Progenitor cell of endocrine pancreas (in vitro differentiated cells): Measurements from ENCODE around the gene RPL13. TPM values are rescaled to one million over a fixed set of nuclear protein-coding genes. Genes with fewer than 3 reads are reported as not detected.

Experiments
- DNase-seq: peaks from one replicate; pipeline ENCODE4 v3.0.0; 2021; ENCODE audit warnings: low spot score; ENCODE audit not compliant: unreplicated experiment
- H3K27ac Mint-ChIP-seq: 2 replicates; pipeline ENCODE4 v1.8.0; 2021; ENCODE audit warnings: mild to moderate bottlenecking, moderate library complexity, mixed read lengths
- H3K27me3 Mint-ChIP-seq: 2 replicates; pipeline ENCODE4 v1.8.0; 2021; ENCODE audit warnings: mixed read lengths
- H3K36me3 Mint-ChIP-seq: 2 replicates; pipeline ENCODE4 v1.8.0; 2022; ENCODE audit warnings: mixed read lengths; ENCODE audit not compliant: insufficient read depth
- H3K4me1 Mint-ChIP-seq: 2 replicates; pipeline ENCODE4 v1.8.0; 2021; ENCODE audit warnings: low read depth, mixed read lengths
- H3K4me3 Mint-ChIP-seq: 2 replicates; pipeline ENCODE4 v1.8.0; 2021; ENCODE audit warnings: low read depth, mild to moderate bottlenecking, moderate library complexity, mixed read lengths
- H3K9me3 Mint-ChIP-seq: 2 replicates; pipeline ENCODE4 v1.8.0; 2021; ENCODE audit warnings: low read depth, mixed read lengths
- CTCF ChIP-seq: fragments of 200-600 bp; sonication (generic); IDR thresholded peaks from one replicate; pipeline ENCODE4 v1.5.0; 2021; ENCODE audit warnings: antibody characterized with exemption, mild to moderate bottlenecking; ENCODE audit not compliant: unreplicated experiment
- total RNA-seq: library from RNA; stranded (reverse); gene quantifications from 2 replicates; pipeline ENCODE4 v1.2.1, GENCODE V29; 2021

Gene RPL13
- total RNA-seq, 1 donor from 2014 or later: 1,643 TPM

- H3K27ac Mint-ChIP-seq: no peak overlapping the region
- H3K27me3 Mint-ChIP-seq: peaks cover 4% of the 10 kb centered on the region
- no peak overlapping the region for H3K4me3 Mint-ChIP-seq
- no peak for TF ChIP-seq CTCF
- peaks cover 2% of the 10 kb centered on the region for H3K4me1 Mint-ChIP-seq
- no peaks in the 10 kb centered on the region for H3K36me3 Mint-ChIP-seq
- no peaks in the 10 kb centered on the region for H3K9me3 Mint-ChIP-seq
- no peak for DNase-seq
These were observed 37.7 kb downstream of the RPL13 start for GRCh38 chr16:89598199-89598598.

GRCh38 chr16:89599451-89599858, 39.0 kb downstream of the RPL13 start:
- Mint-ChIP-seq H3K9me3 (no peaks in the 10 kb centered on the region), H3K27me3 (peaks cover 4% of the 10 kb centered on the region), H3K4me3 (no peak overlapping the region), H3K4me1 (peaks cover 2% of the 10 kb centered on the region), H3K36me3 (no peaks in the 10 kb centered on the region), H3K27ac (no peak overlapping the region)
- no peak for DNase-seq
- peak; percentile 48 for TF ChIP-seq CTCF

GRCh38 chr16:89599902-89600301, 39.4 kb downstream of the RPL13 start:
- no peak for DNase-seq
- Mint-ChIP-seq H3K27ac (no peak overlapping the region), H3K4me1 (peaks cover 2% of the 10 kb centered on the region), H3K9me3 (no peaks in the 10 kb centered on the region), H3K4me3 (no peak overlapping the region), H3K27me3 (peaks cover 4% of the 10 kb centered on the region), H3K36me3 (no peaks in the 10 kb centered on the region)
- TF ChIP-seq CTCF: no peak

- H3K27me3 Mint-ChIP-seq: peaks cover 4% of the 10 kb centered on the region
- H3K36me3 Mint-ChIP-seq: no peaks in the 10 kb centered on the region
- H3K27ac Mint-ChIP-seq: no peak overlapping the region
- no peak for DNase-seq
- no peak overlapping the region for H3K4me3 Mint-ChIP-seq
- TF ChIP-seq CTCF: no peak
- H3K4me1 Mint-ChIP-seq: peaks cover 2% of the 10 kb centered on the region
- H3K9me3 Mint-ChIP-seq: no peaks in the 10 kb centered on the region
These were observed 39.9 kb downstream of the RPL13 start for GRCh38 chr16:89600427-89600826.

- Mint-ChIP-seq H3K27ac (no peak overlapping the region), H3K27me3 (peaks cover 4% of the 10 kb centered on the region), H3K4me3 (no peak overlapping the region), H3K9me3 (no peaks in the 10 kb centered on the region), H3K36me3 (no peaks in the 10 kb centered on the region), H3K4me1 (peaks cover 2% of the 10 kb centered on the region)
- TF ChIP-seq CTCF: no peak
- DNase-seq: no peak
These were observed 40.5 kb downstream of the RPL13 start for GRCh38 chr16:89600956-89601355.
